ENCODE results near the gene ARPC5.

Gene ARPC5

DNA sequence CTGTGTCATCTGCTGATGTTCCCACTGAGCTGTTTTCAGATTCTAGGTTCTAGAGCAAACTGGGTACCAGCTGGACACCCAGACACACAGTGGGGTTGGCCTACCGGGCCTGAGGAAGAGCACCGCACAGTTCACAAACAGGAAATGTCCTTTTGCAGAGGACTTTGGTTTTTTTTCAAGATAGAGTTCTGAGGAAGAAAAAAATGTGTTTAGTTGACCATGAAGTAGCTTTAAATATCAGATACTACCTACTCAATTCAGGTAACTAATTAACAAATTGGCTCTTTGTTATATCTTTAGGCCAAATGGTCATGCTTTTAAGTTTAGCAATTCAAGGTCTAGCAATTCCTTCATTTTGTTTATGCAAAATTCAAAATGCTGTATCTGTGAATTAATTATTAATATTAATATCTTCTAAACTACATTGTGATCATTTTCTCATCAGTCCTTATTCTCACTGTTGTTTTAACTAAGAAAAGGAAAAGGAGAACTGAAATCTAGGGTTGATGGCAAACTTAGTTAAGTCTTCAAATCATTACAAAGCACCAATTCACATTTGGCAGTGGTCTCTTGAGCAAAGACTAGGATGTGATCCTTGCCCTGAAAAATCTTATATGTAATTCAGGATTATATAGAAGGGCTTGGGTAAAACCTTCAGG, 28.1 kb downstream of the ARPC5 start:
- Histone ChIP-seq H3K9me3 (ENCODE audit: insufficient read depth, low read depth, low read length) (no peaks in the 10 kb centered on the region), H3K36me3 (ENCODE audit: insufficient read depth, low read length) (no peaks in the 10 kb centered on the region), H3K4me2 (ENCODE audit: low read depth, low read length, poor library complexity, severe bottlenecking) (no peak overlapping the region), H2AFZ (ENCODE audit: low read length) (peak overlapping the region; percentile 41; the same call in 1 of the 2 replicates), H3K9me2 (replicated peaks; ENCODE audit: low read depth, low read length) (no peaks in the 10 kb centered on the region), H3F3A (ENCODE audit: low read depth) (no peaks in the 10 kb centered on the region), H3K4me1 (ENCODE audit: insufficient read depth, low read length, poor library complexity, severe bottlenecking) (peaks cover 5% of the 10 kb centered on the region), H3K4me3 (ENCODE audit: low read length, poor library complexity, severe bottlenecking) (no peak overlapping the region), H4K20me1 (ENCODE audit: insufficient read depth, low read length, poor library complexity, severe bottlenecking) (no peaks in the 10 kb centered on the region), H3K79me2 (ENCODE audit: insufficient read depth, low read length) (no peaks in the 10 kb centered on the region), H3K27me3 (ENCODE audit: insufficient read depth, low read length, poor library complexity, severe bottlenecking) (no peaks in the 10 kb centered on the region), H3K9ac (ENCODE audit: low read depth, low read length, poor library complexity, severe bottlenecking) (no peak overlapping the region)
- TF ChIP-seq EZH2phosphoT487 (IDR thresholded peaks at IDR 0.05; ENCODE audit: borderline replicate concordance), result no peak
- TF ChIP-seq, protein P1, sequence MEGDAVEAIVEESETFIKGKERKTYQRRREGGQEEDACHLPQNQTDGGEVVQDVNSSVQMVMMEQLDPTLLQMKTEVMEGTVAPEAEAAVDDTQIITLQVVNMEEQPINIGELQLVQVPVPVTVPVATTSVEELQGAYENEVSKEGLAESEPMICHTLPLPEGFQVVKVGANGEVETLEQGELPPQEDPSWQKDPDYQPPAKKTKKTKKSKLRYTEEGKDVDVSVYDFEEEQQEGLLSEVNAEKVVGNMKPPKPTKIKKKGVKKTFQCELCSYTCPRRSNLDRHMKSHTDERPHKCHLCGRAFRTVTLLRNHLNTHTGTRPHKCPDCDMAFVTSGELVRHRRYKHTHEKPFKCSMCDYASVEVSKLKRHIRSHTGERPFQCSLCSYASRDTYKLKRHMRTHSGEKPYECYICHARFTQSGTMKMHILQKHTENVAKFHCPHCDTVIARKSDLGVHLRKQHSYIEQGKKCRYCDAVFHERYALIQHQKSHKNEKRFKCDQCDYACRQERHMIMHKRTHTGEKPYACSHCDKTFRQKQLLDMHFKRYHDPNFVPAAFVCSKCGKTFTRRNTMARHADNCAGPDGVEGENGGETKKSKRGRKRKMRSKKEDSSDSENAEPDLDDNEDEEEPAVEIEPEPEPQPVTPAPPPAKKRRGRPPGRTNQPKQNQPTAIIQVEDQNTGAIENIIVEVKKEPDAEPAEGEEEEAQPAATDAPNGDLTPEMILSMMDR (conservative IDR thresholded peaks at IDR 0.05; ENCODE audit: low read length), result no peak

DNA sequence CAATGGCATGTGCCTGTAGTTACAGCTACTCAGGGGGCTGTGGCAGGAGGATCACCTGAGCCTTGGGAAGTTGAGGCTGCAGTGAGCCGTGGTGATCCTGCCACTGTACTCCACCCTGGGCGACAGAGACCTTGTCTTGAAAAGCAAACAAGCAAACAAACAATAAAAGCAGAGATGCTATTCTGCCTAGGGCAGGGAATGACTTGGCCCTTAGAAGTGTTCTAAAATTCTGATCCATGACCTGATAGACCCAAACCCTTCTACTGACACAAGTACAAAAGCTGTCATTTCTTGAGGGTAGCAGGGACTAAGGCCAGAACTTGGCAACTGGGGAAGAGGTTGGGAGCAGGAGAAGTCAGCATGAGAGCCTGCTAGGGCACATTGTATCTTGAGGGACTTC, 29.7 kb downstream of the ARPC5 start:
- Histone ChIP-seq H3K27me3 (ENCODE audit: insufficient read depth, low read length, poor library complexity, severe bottlenecking) (no peaks in the 10 kb centered on the region), H3K9ac (ENCODE audit: low read depth, low read length, poor library complexity, severe bottlenecking) (no peak overlapping the region), H3K4me2 (ENCODE audit: low read depth, low read length, poor library complexity, severe bottlenecking) (no peak overlapping the region), H3K4me1 (ENCODE audit: insufficient read depth, low read length, poor library complexity, severe bottlenecking) (peaks cover 5% of the 10 kb centered on the region), H3K4me3 (ENCODE audit: low read length, poor library complexity, severe bottlenecking) (no peak overlapping the region), H4K20me1 (ENCODE audit: insufficient read depth, low read length, poor library complexity, severe bottlenecking) (no peaks in the 10 kb centered on the region), H3K36me3 (ENCODE audit: insufficient read depth, low read length) (no peaks in the 10 kb centered on the region), H3K9me2 (replicated peaks; ENCODE audit: low read depth, low read length) (no peaks in the 10 kb centered on the region), H2AFZ (ENCODE audit: low read length) (no peak overlapping the region), H3F3A (ENCODE audit: low read depth) (no peaks in the 10 kb centered on the region), H3K79me2 (ENCODE audit: insufficient read depth, low read length) (no peaks in the 10 kb centered on the region), H3K9me3 (ENCODE audit: insufficient read depth, low read depth, low read length) (no peaks in the 10 kb centered on the region)
- TF ChIP-seq EZH2phosphoT487 (IDR thresholded peaks at IDR 0.05; ENCODE audit: borderline replicate concordance), result no peak
- TF ChIP-seq, protein P1 (conservative IDR thresholded peaks at IDR 0.05; ENCODE audit: low read length), result no peak

DNA sequence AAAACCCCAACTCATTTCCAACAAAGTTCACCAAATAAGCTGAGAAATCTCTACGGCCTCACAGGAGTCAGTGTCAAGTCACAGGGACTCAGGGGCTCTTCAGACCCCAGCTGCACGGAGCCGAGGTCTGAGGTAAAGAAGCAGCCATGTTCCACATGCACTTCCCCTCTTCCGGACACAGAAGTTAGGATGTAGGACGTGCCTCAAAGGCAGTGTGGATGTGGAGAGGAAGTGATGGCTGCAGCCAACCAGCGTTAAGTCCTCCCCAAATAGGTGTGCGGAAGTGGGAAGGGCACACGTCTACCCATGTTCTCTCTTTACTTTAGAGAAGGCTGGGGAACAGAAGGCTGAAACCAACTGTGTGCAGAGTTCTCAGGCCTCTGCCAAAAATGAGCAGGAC, 30.8 kb downstream of the ARPC5 start:
- no peaks in the 10 kb centered on the region for H3K9me3 ChIP-seq (ENCODE audit: insufficient read depth, low read depth, low read length)
- H3F3A ChIP-seq (ENCODE audit: low read depth), result no peaks in the 10 kb centered on the region
- no peak overlapping the region for H2AFZ ChIP-seq (ENCODE audit: low read length)
- TF ChIP-seq, protein P1 (conservative IDR thresholded peaks at IDR 0.05; ENCODE audit: low read length), result no peak
- TF ChIP-seq EZH2phosphoT487 (IDR thresholded peaks at IDR 0.05; ENCODE audit: borderline replicate concordance), result no peak
- H3K27me3 ChIP-seq (ENCODE audit: insufficient read depth, low read length, poor library complexity, severe bottlenecking), result no peaks in the 10 kb centered on the region
- H3K9me2 ChIP-seq (replicated peaks; ENCODE audit: low read depth, low read length), result no peaks in the 10 kb centered on the region
- H3K4me3 ChIP-seq (ENCODE audit: low read length, poor library complexity, severe bottlenecking), result no peak overlapping the region
- peaks cover 5% of the 10 kb centered on the region for H3K4me1 ChIP-seq (ENCODE audit: insufficient read depth, low read length, poor library complexity, severe bottlenecking)
- no peak overlapping the region for H3K9ac ChIP-seq (ENCODE audit: low read depth, low read length, poor library complexity, severe bottlenecking)
- no peak overlapping the region for H3K4me2 ChIP-seq (ENCODE audit: low read depth, low read length, poor library complexity, severe bottlenecking)
- no peaks in the 10 kb centered on the region for H4K20me1 ChIP-seq (ENCODE audit: insufficient read depth, low read length, poor library complexity, severe bottlenecking)
- H3K36me3 ChIP-seq (ENCODE audit: insufficient read depth, low read length), result no peaks in the 10 kb centered on the region
- no peaks in the 10 kb centered on the region for H3K79me2 ChIP-seq (ENCODE audit: insufficient read depth, low read length)
